Spleen (tissue), 7 donors: ENCODE data around the gene LINGO4.

Source experiments
- CTCF ChIP-seq, 11 experiments: fragments of 200-600 bp in 7 of 11; fragments of 450-650 bp in 4 of 11; sonication (generic) in 4 of 11; IDR thresholded peaks in 8 of 11; conservative IDR thresholded peaks in 3 of 11; 1 replicate in 7 of 11; 2 replicates in 4 of 11; pipeline versions ENCODE4 v1.4.0 to v1.8.0; 2016 to 2021; ENCODE audit warnings: antibody characterized with exemption in 11 of 11, inconsistent platforms in 4 of 11, mild to moderate bottlenecking in 1 of 11
- POLR2A ChIP-seq, 3 donors: fragments of 450-650 bp; IDR thresholded peaks; one replicate each; pipeline ENCODE4 v1.5.1; 2017; ENCODE audit warnings: antibody characterized with exemption in 3 of 3, mild to moderate bottlenecking in 1 of 3
- POLR2AphosphoS5 ChIP-seq, 3 donors: sonication (generic); formaldehyde crosslinking; IDR thresholded peaks; one replicate each; pipeline ENCODE4 v1.5.1; 2017; ENCODE audit warnings: antibody characterized with exemption in 3 of 3
- donor health status: DM: no; HTN: no; CAD: no; lungs with moderate emphysema.
- donor health status: DM: no; HTN: no; CAD: no.
- donor health status: DM: no; HTN: no; CAD: no.

DNA sequence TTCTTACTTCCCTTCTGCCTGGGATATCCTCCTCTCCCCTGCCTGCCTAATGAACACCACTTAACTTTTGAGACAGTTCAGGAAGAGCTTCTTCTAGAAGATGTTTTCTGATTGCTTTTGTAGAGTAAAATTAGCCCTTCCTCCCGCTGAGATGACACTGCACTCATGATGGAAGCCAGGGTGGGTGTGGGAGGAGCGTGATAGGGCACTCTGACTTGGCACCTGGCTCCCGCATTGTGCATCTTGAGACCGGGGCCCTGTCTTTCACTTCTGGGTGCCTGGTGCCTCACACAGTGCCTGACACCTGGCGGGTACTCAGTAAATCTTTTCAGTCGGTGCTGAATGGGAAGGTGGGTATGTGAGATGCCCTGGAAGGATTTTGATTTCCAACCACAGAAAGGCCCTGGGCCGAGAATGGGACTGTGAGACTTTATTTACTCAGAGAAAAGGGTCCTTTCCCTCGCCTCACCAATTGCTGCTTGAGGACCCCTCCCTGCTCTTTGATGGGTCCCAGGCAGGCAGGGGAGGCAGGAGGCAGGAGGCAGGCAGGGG lies 41.5 kb upstream of the LINGO4 start:
- TF ChIP-seq CTCF (IDR thresholded peaks at IDR 0.05 in 8 of 11, conservative IDR thresholded peaks at IDR 0.05 in 3 of 11), result no peak
- TF ChIP-seq POLR2AphosphoS5 (IDR thresholded peaks at IDR 0.05), result no peak
- no peak for TF ChIP-seq POLR2A (IDR thresholded peaks at IDR 0.05)
